ENCODE measurements around the gene FAM83C.

The FAM83C gene

GRCh38 chr20:35332540-35333200, 40.4 kb upstream of the FAM83C start:
- no peak overlapping the region for H3K27ac ChIP-seq
- TF ChIP-seq CTCF (conservative IDR thresholded peaks at IDR 0.05): no peak

- no peak overlapping the region for H3K27ac ChIP-seq
- TF ChIP-seq CTCF (conservative IDR thresholded peaks at IDR 0.05): peak; percentile 63
Measured at GRCh38 chr20:35329435-35330139, 37.4 kb upstream of the FAM83C start.

GRCh38 chr20:35328689-35329088, 36.5 kb upstream of the FAM83C start:
- H3K27ac ChIP-seq: no peak overlapping the region
- TF ChIP-seq CTCF (conservative IDR thresholded peaks at IDR 0.05): no peak

GRCh38 chr20:35328095-35328685, 36.0 kb upstream of the FAM83C start:
- no peak overlapping the region for H3K27ac ChIP-seq
- TF ChIP-seq CTCF (conservative IDR thresholded peaks at IDR 0.05): no peak

- TF ChIP-seq CTCF (conservative IDR thresholded peaks at IDR 0.05): no peak
- H3K27ac ChIP-seq: no peak overlapping the region
Measured at GRCh38 chr20:35327074-35327976, 35.1 kb upstream of the FAM83C start.

- no peak overlapping the region for H3K27ac ChIP-seq
- no peak for TF ChIP-seq CTCF (conservative IDR thresholded peaks at IDR 0.05)
Measured at GRCh38 chr20:35326740-35327073, 34.5 kb upstream of the FAM83C start.
